Neural cell (in vitro differentiated cells): ENCODE measurements around the gene CKMT1B. TPM values are rescaled to one million over a fixed set of nuclear protein-coding genes. Genes with fewer than 3 reads are reported as not detected.
"Not testable (repeated sequence)": the region's sequence is repeated elsewhere in the genome, so short reads cannot be mapped to it uniquely, and the experiment has no call there.

Experiments used
- H2AFZ ChIP-seq: fragments of 200-600, 300-800 bp; sonication (generic), shearing (Covaris generic); 2 replicates; pipeline ENCODE4 v1.6.0; 2014; ENCODE audit warnings: low read depth, mild to moderate bottlenecking, antibody characterized with exemption, low read length, moderate library complexity
- H3F3A ChIP-seq: fragments of 200-600 bp; shearing (Covaris generic); 2 replicates; pipeline ENCODE4 v1.6.1; 2016; ENCODE audit warnings: mild to moderate bottlenecking, moderate library complexity, mixed read lengths, antibody characterized with exemption, low read length; ENCODE audit not compliant: insufficient read depth, poor library complexity, severe bottlenecking
- H3K27ac ChIP-seq: fragments of 200-600, 300-800 bp; sonication (generic), shearing (Covaris generic); 2 replicates; pipeline ENCODE4 v1.5.1; 2014; ENCODE audit warnings: mild to moderate bottlenecking, low read length, moderate library complexity
- H3K27me3 ChIP-seq: fragments of 300-800, 200-600 bp; sonication (generic), shearing (Covaris generic); 2 replicates; pipeline ENCODE4 v1.6.0; 2014; ENCODE audit warnings: mild to moderate bottlenecking, low read depth, low read length, moderate library complexity; ENCODE audit not compliant: insufficient read depth
- H3K36me3 ChIP-seq: fragments of 300-800, 200-600 bp; sonication (generic), shearing (Covaris generic); 2 replicates; pipeline ENCODE4 v1.5.1; 2014; ENCODE audit warnings: mild to moderate bottlenecking, antibody characterized with exemption, low read length, moderate library complexity; ENCODE audit not compliant: insufficient read depth
- H3K4me2 ChIP-seq: fragments of 300-800, 200-600 bp; sonication (generic), shearing (Covaris generic); 2 replicates; pipeline ENCODE4 v1.6.0; 2014; ENCODE audit warnings: mild to moderate bottlenecking, low read length
- H3K4me3 ChIP-seq: fragments of 300-800, 200-600 bp; sonication (generic), shearing (Covaris generic); 2 replicates; pipeline ENCODE4 v1.5.1; 2014; ENCODE audit warnings: mild to moderate bottlenecking, low read length, moderate library complexity
- H3K79me2 ChIP-seq: fragments of 200-600 bp; shearing (Covaris generic); replicated peaks from 2 replicates; pipeline ENCODE4 v1.6.0; 2014; ENCODE audit warnings: mild to moderate bottlenecking, low read length, moderate library complexity; ENCODE audit not compliant: insufficient read depth
- H3K9ac ChIP-seq: fragments of 300-800, 200-600 bp; sonication (generic), shearing (Covaris generic); 2 replicates; pipeline ENCODE4 v1.6.1; 2016; ENCODE audit warnings: mild to moderate bottlenecking, low read length, mixed read lengths
- H3K9me2 ChIP-seq: fragments of 200-600 bp; shearing (Covaris generic); 2 replicates; pipeline ENCODE4 v1.6.1; 2016; ENCODE audit warnings: mild to moderate bottlenecking, low read length, mixed read lengths; ENCODE audit not compliant: insufficient read depth
- H3K9me3 ChIP-seq: fragments of 200-600, 300-800 bp; sonication (generic), shearing (Covaris generic); 2 replicates; pipeline ENCODE4 v1.6.1; 2016; ENCODE audit warnings: mild to moderate bottlenecking, mixed run types, low read length, moderate library complexity, mixed read lengths
- H4K20me1 ChIP-seq: fragments of 200-600 bp; shearing (Covaris generic); 2 replicates; pipeline ENCODE4 v1.6.1; 2016; ENCODE audit warnings: mild to moderate bottlenecking, mixed run types; ENCODE audit not compliant: insufficient read depth
- EP300 ChIP-seq: fragments of 450-650 bp; conservative IDR thresholded peaks from 2 replicates; pipeline ENCODE4 v1.6.1; 2014; ENCODE audit warnings: antibody characterized with exemption, mild to moderate bottlenecking, moderate library complexity; ENCODE audit not compliant: poor library complexity, severe bottlenecking
- EZH2 ChIP-seq: fragments of 200-600, 300-800 bp; shearing (Covaris generic), sonication (generic); IDR thresholded peaks from 2 replicates; pipeline ENCODE4 v1.6.1; 2014; ENCODE audit warnings: antibody characterized with exemption, low read length, borderline replicate concordance, mild to moderate bottlenecking; ENCODE audit not compliant: insufficient read depth, poor library complexity, severe bottlenecking
- MXI1 ChIP-seq: fragments of 450-650 bp; conservative IDR thresholded peaks from 2 replicates; pipeline ENCODE4 v1.6.1; 2014; ENCODE audit warnings: antibody characterized with exemption, mild to moderate bottlenecking; ENCODE audit not compliant: poor library complexity, severe bottlenecking
- POLR2AphosphoS5 ChIP-seq: IDR thresholded peaks from 2 replicates; pipeline ENCODE4 v1.6.1; 2012
- RAD21 ChIP-seq: fragments of 450-650 bp; conservative IDR thresholded peaks from 2 replicates; pipeline ENCODE4 v1.6.1; 2014; ENCODE audit warnings: antibody characterized with exemption, mild to moderate bottlenecking, moderate library complexity
- REST ChIP-seq: IDR thresholded peaks from 2 replicates; pipeline ENCODE4 v1.6.1; 2012; ENCODE audit warnings: borderline replicate concordance
- SMC3 ChIP-seq: fragments of 450-650 bp; conservative IDR thresholded peaks from 2 replicates; pipeline ENCODE4 v1.6.1; 2014; ENCODE audit warnings: antibody characterized with exemption, mild to moderate bottlenecking, moderate library complexity; ENCODE audit not compliant: poor library complexity
- TAF1 ChIP-seq: IDR thresholded peaks from 2 replicates; pipeline ENCODE4 v1.6.1; 2012; ENCODE audit warnings: low read depth
- polyA plus RNA-seq: library from polyadenylated mRNA; depleted of rRNA; stranded (reverse); fragments of >200 nt; gene quantifications from 2 replicates; pipeline ENCODE4 v1.2.3, GENCODE V29; 2014
- TF ChIP-seq, protein P1 (sequence below): fragments of 450-650 bp; IDR thresholded peaks from 2 replicates; pipeline ENCODE4 v1.5.1; 2014; ENCODE audit warnings: antibody characterized with exemption, mild to moderate bottlenecking, moderate library complexity; ENCODE audit not compliant: poor library complexity, severe bottlenecking

The CKMT1B gene
- polyA plus RNA-seq, 1 donor from 2014 or later: 29.8 TPM

DNA sequence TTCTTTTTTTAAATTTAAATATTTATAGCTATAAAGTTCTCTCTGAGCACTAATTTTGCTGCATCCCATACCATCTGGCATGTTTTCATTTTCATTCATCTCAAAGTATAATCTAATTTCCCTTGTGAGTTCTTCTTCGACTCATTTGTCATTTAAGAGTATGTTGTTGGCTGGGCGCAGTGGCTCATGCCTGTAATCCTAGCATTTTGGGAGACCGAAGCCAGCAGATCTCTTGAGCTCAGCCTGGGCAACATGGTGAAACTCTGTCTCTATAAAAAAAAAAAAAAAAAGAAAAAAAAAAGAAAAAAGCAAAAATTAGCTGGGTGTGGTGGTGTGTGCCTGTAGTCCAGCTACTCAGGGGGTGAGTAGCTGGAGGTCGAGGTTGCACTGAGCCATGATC lies 41.6 kb upstream of the CKMT1B start:
- H3K79me2 ChIP-seq: no peaks in the 10 kb centered on the region

GRCh38 chr15:43552986-43553385 lies 40.8 kb upstream of the CKMT1B start:
- Histone ChIP-seq H3K27me3 (no peaks in the 10 kb centered on the region), H3K9me3 (no peaks in the 10 kb centered on the region), H3K79me2 (no peaks in the 10 kb centered on the region), H3F3A (no peaks in the 10 kb centered on the region), H3K9ac (no peak overlapping the region), H3K36me3 (no peaks in the 10 kb centered on the region), H3K9me2 (no peaks in the 10 kb centered on the region), H3K27ac (no peak overlapping the region), H4K20me1 (no peaks in the 10 kb centered on the region), H3K4me3 (no peak overlapping the region), H3K4me2 (no peak overlapping the region), H2AFZ (no peak overlapping the region)
- TF ChIP-seq, protein P1, sequence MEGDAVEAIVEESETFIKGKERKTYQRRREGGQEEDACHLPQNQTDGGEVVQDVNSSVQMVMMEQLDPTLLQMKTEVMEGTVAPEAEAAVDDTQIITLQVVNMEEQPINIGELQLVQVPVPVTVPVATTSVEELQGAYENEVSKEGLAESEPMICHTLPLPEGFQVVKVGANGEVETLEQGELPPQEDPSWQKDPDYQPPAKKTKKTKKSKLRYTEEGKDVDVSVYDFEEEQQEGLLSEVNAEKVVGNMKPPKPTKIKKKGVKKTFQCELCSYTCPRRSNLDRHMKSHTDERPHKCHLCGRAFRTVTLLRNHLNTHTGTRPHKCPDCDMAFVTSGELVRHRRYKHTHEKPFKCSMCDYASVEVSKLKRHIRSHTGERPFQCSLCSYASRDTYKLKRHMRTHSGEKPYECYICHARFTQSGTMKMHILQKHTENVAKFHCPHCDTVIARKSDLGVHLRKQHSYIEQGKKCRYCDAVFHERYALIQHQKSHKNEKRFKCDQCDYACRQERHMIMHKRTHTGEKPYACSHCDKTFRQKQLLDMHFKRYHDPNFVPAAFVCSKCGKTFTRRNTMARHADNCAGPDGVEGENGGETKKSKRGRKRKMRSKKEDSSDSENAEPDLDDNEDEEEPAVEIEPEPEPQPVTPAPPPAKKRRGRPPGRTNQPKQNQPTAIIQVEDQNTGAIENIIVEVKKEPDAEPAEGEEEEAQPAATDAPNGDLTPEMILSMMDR: no peak
- no peak for TF ChIP-seq REST
- TF ChIP-seq POLR2AphosphoS5: no peak
- no peak for TF ChIP-seq EZH2
- no peak for TF ChIP-seq TAF1
- no peak for TF ChIP-seq MXI1
- no peak for TF ChIP-seq SMC3
- TF ChIP-seq EP300: no peak
- no peak for TF ChIP-seq RAD21

More for the DNA sequence above, 41.6 kb upstream of the CKMT1B start:
- peaks cover 5% of the 10 kb centered on the region for H3K9me3 ChIP-seq
- no peak overlapping the region for H2AFZ ChIP-seq
- no peak overlapping the region for H3K9ac ChIP-seq
- no peak overlapping the region for H3K4me3 ChIP-seq
- no peaks in the 10 kb centered on the region for H3K27me3 ChIP-seq
- H3K36me3 ChIP-seq: no peaks in the 10 kb centered on the region
- TF ChIP-seq TAF1: no peak
- TF ChIP-seq EZH2: no peak
- no peak for TF ChIP-seq MXI1
- no peak for TF ChIP-seq EP300
- TF ChIP-seq RAD21: no peak
- TF ChIP-seq SMC3: no peak
- TF ChIP-seq POLR2AphosphoS5: no peak
- H3K4me2 ChIP-seq: no peak overlapping the region
- H3F3A ChIP-seq: no peaks in the 10 kb centered on the region
- H3K27ac ChIP-seq: no peak overlapping the region
- H4K20me1 ChIP-seq: no peaks in the 10 kb centered on the region
- H3K9me2 ChIP-seq: no peaks in the 10 kb centered on the region

- not testable (repeated sequence) for H3K9ac ChIP-seq, H3K27ac ChIP-seq, H3K36me3 ChIP-seq, H2AFZ ChIP-seq, H3K4me3 ChIP-seq, H3K79me2 ChIP-seq, H3K9me2 ChIP-seq, H3K27me3 ChIP-seq, H3K4me2 ChIP-seq, H3F3A ChIP-seq, H3K9me3 ChIP-seq, H4K20me1 ChIP-seq
These were observed 31.1 kb upstream of the CKMT1B start for GRCh38 chr15:43562753-43563152.

DNA sequence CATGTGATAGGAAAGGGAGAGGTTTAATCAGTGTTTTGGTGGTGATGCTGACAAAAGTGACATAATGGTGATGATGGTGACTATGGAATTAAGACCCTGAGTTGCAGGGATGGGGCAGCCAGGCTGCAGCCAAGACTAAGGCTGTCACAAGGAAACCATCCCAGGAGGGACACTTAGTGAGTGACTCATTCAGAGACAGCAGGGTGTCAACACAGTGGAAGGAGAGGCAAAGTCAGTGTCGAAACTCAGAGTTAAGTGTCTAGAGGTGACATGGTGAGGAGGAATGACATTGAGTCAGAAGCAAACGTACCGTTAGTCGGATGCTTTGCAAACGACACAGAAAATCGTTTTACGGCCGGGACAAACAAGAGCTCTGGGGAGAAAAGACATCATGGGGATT lies 30.0 kb upstream of the CKMT1B start:
- not testable (repeated sequence) for H3K79me2 ChIP-seq, H3K9me3 ChIP-seq, H4K20me1 ChIP-seq, H3K4me2 ChIP-seq, H3K9me2 ChIP-seq, H2AFZ ChIP-seq, H3K36me3 ChIP-seq, H3F3A ChIP-seq, H3K4me3 ChIP-seq, H3K27me3 ChIP-seq, H3K9ac ChIP-seq, H3K27ac ChIP-seq

- not testable (repeated sequence) for H3K79me2 ChIP-seq, H3K4me3 ChIP-seq, H4K20me1 ChIP-seq, H3K9me3 ChIP-seq, H3K4me2 ChIP-seq, H3F3A ChIP-seq, H3K9me2 ChIP-seq, H2AFZ ChIP-seq, H3K27ac ChIP-seq, H3K9ac ChIP-seq, H3K27me3 ChIP-seq, H3K36me3 ChIP-seq
These were observed 27.2 kb upstream of the CKMT1B start for GRCh38 chr15:43566615-43567014.
